B cell (primary cell): ENCODE results near the gene DBP.

Source experiments
- CTCF ChIP-seq: fragments of 200-600 bp; IDR thresholded peaks from one replicate; pipeline ENCODE4 v1.8.0; 2022; ENCODE audit warnings: antibody characterized with exemption, mild to moderate bottlenecking
- EZH2 ChIP-seq: IDR thresholded peaks from 2 replicates; pipeline ENCODE4 v1.6.1; 2012; ENCODE audit warnings: borderline replicate concordance, low read depth, mild to moderate bottlenecking, moderate library complexity, low read length; ENCODE audit not compliant: insufficient read depth, poor library complexity, severe bottlenecking

- TF ChIP-seq CTCF, result no peak
- TF ChIP-seq EZH2, result no peak
Observed at GRCh38 chr19:48685583-48685982, 48.4 kb upstream of the DBP start.
